HepG2 (cell line): ENCODE results near the gene BBS1. TPM values are rescaled to one million over a fixed set of nuclear protein-coding genes. Genes with fewer than 3 reads are reported as not detected.

Experiments
- CREM ChIP-seq, 2 experiments: sonication (generic) in 1 of 2; formaldehyde crosslinking in 1 of 2; IDR thresholded peaks; 2 replicates each; pipeline versions ENCODE4 v1.4.0 to v1.6.1; 2016 to 2020; ENCODE audit warnings: antibody characterized with exemption in 1 of 2, mild to moderate bottlenecking in 1 of 2, missing genetic modification reagents in 1 of 2
- DPF2 ChIP-seq: sonication (generic); formaldehyde crosslinking; IDR thresholded peaks from 2 replicates; pipeline ENCODE4 v1.4.0; 2020; ENCODE audit warnings: mild to moderate bottlenecking, low read depth, missing genetic modification reagents, borderline replicate concordance
- ETV5 ChIP-seq: IDR thresholded peaks from 2 replicates; pipeline ENCODE4 v1.6.1; 2018; ENCODE audit warnings: missing biosample characterization, missing genetic modification reagents, inconsistent platforms, borderline replicate concordance
- FOXJ3 ChIP-seq: sonication (generic); formaldehyde crosslinking; IDR thresholded peaks from 2 replicates; pipeline ENCODE4 v1.4.0; 2020; ENCODE audit warnings: missing genetic modification reagents, mild to moderate bottlenecking, borderline replicate concordance
- KAT2B ChIP-seq: fragments of 150-350 bp; IDR thresholded peaks from 2 replicates; pipeline ENCODE4 v1.6.1; 2014; ENCODE audit warnings: low read depth, low read length, borderline replicate concordance
- SAP130 ChIP-seq: IDR thresholded peaks from 2 replicates; pipeline ENCODE4 v1.6.1; 2016; ENCODE audit warnings: low read depth
- U2AF2 ChIP-seq: fragments of 200-400 bp; formaldehyde crosslinking; IDR thresholded peaks from 2 replicates; pipeline ENCODE4 v1.6.1; 2017; ENCODE audit warnings: low read depth, mild to moderate bottlenecking, low read length
- ZC3H13 ChIP-seq: sonication (generic); formaldehyde crosslinking; IDR thresholded peaks from 2 replicates; pipeline ENCODE4 v1.8.1; 2023; ENCODE audit warnings: mild to moderate bottlenecking, missing genetic modification reagents, moderate library complexity
- ZNF225 ChIP-seq: sonication (generic); formaldehyde crosslinking; IDR thresholded peaks from 2 replicates; pipeline ENCODE4 v1.4.0; 2020; ENCODE audit warnings: mild to moderate bottlenecking, missing genetic modification reagents
- ZNF816 ChIP-seq: sonication (generic); formaldehyde crosslinking; IDR thresholded peaks from 2 replicates; pipeline ENCODE4 v1.8.0; 2022; ENCODE audit warnings: missing genetic modification reagents, mild to moderate bottlenecking, borderline replicate concordance
- polyA plus RNA-seq, 8 experiments: library from polyadenylated mRNA; depleted of rRNA in 3 of 8; stranded (reverse) in 7 of 8; unstranded in 1 of 8; fragments of >200 nt; fragmentation: Illumina TruSeq in 4 of 8; extraction: Trizol in 4 of 8; gene quantifications; 2 replicates each; pipeline versions ENCODE4 v1.2.1 to v1.2.3, GENCODE V29; 2011 to 2016; ENCODE audit warnings: low read depth in 4 of 8, missing spikeins in 1 of 8, mixed read lengths in 1 of 8; ENCODE audit not compliant: insufficient read depth in 1 of 8
- total RNA-seq, 5 experiments: library from RNA; depleted of rRNA; stranded (reverse); fragments of >200 nt; fragmentation: Illumina TruSeq; extraction: Trizol; gene quantifications; 2 replicates each; pipeline ENCODE4 v1.2.3, GENCODE V29; 2016; ENCODE audit warnings: low read depth in 1 of 5
- TF ChIP-seq, protein P1 (sequence below): sonication (generic); formaldehyde crosslinking; IDR thresholded peaks from 2 replicates; pipeline ENCODE4 v1.4.0; 2020; ENCODE audit warnings: missing genetic modification reagents
- TF ChIP-seq, protein P2 (sequence below): sonication (generic); formaldehyde crosslinking; IDR thresholded peaks from 2 replicates; pipeline ENCODE4 v1.4.0; 2020; ENCODE audit warnings: missing genetic modification reagents
- TF ChIP-seq, protein P3 (sequence below): sonication (generic); formaldehyde crosslinking; IDR thresholded peaks from 2 replicates; pipeline ENCODE4 v1.8.1; 2023; ENCODE audit warnings: missing genetic modification reagents, inconsistent platforms, borderline replicate concordance
- TF ChIP-seq, protein P4 (sequence below): sonication (generic); formaldehyde crosslinking; IDR thresholded peaks from 2 replicates; pipeline ENCODE4 v1.4.0; 2020; ENCODE audit warnings: missing genetic modification reagents
- TF ChIP-seq, protein P5 (sequence below): sonication (generic); formaldehyde crosslinking; IDR thresholded peaks from 2 replicates; pipeline ENCODE4 v1.4.0; 2020; ENCODE audit warnings: low read depth, missing genetic modification reagents

Gene BBS1
- total and polyA plus RNA-seq, 2 of the 13 experiments (the other 11 are each of a cell fraction or from before 2014, with no cell fraction given): 11.7 to 14.1 TPM

DNA sequence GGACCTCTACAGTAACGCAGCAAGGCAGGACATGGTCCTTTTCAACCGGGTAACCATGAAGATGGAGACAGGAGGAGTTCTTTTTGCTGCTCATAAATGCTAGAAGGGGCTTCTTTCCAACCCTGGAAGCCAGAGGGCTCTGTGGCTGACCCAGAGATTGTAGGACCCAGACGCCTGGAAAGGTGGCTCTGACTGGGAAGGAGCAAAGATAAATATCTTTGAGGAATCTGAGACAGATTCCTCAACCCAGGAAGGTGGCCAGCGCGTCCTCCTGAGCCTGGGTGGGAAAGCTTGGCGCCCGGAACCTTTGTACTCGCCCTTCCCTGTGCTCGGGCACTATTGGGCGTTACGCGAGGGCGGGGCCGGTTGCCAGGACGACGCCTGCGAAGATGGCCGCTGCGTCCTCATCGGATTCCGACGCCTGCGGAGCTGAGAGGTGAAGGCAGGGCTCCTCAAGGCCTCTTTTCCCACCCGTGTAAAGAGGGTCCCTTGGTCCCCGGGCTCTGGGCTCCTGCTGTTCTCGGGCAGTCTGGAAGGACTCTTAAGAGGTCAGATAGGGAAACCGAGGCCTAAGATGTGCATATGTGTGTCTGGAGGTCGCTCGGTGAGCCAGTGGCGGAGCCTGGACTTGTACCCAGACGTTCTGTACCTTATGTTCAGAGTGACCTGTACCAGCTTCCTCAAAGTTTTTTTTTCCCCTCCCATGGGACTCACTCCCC lies at the start of gene BBS1 (continued):
- TF ChIP-seq ETV5 (CRISPR knock-in tag): peak; percentile 37; the same call in 1 of the 2 replicates
- no peak for TF ChIP-seq ZC3H13
- peak; percentile 96 for TF ChIP-seq SAP130 (CRISPR knock-in tag)
- TF ChIP-seq ZNF225: 0 out of 2 replicates have a peak, but pooled peaks have one; percentile 38
- TF ChIP-seq, protein P1, sequence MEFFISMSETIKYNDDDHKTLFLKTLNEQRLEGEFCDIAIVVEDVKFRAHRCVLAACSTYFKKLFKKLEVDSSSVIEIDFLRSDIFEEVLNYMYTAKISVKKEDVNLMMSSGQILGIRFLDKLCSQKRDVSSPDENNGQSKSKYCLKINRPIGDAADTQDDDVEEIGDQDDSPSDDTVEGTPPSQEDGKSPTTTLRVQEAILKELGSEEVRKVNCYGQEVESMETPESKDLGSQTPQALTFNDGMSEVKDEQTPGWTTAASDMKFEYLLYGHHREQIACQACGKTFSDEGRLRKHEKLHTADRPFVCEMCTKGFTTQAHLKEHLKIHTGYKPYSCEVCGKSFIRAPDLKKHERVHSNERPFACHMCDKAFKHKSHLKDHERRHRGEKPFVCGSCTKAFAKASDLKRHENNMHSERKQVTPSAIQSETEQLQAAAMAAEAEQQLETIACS: peak; percentile 51; the same call in 1 of the 2 replicates
- TF ChIP-seq, protein P2, sequence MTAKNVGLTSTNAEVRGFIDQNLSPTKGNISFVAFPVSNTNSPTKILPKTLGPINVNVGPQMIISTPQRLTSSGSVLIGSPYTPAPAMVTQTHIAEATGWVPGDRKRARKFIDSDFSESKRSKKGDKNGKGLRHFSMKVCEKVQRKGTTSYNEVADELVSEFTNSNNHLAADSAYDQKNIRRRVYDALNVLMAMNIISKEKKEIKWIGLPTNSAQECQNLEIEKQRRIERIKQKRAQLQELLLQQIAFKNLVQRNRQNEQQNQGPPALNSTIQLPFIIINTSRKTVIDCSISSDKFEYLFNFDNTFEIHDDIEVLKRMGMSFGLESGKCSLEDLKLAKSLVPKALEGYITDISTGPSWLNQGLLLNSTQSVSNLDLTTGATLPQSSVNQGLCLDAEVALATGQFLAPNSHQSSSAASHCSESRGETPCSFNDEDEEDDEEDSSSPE: peak; percentile 54
- TF ChIP-seq, protein P3, sequence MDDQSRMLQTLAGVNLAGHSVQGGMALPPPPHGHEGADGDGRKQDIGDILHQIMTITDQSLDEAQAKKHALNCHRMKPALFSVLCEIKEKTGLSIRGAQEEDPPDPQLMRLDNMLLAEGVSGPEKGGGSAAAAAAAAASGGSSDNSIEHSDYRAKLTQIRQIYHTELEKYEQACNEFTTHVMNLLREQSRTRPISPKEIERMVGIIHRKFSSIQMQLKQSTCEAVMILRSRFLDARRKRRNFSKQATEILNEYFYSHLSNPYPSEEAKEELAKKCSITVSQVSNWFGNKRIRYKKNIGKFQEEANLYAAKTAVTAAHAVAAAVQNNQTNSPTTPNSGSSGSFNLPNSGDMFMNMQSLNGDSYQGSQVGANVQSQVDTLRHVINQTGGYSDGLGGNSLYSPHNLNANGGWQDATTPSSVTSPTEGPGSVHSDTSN: no peak
- TF ChIP-seq DPF2 (CRISPR knock-in tag): no peak
- no peak for TF ChIP-seq KAT2B
- TF ChIP-seq ZNF816 (CRISPR knock-in tag): peak; percentile 79; the same call in 1 of the 2 replicates
- peak; percentile 98 for TF ChIP-seq U2AF2
- TF ChIP-seq CREM (IDR thresholded peaks at IDR 0.05): peak; percentile 28; the same call in 1 of the 2 replicates
- TF ChIP-seq CREM (CRISPR knock-in tag; IDR thresholded peaks at IDR 0.05): no peak
- TF ChIP-seq, protein P4, sequence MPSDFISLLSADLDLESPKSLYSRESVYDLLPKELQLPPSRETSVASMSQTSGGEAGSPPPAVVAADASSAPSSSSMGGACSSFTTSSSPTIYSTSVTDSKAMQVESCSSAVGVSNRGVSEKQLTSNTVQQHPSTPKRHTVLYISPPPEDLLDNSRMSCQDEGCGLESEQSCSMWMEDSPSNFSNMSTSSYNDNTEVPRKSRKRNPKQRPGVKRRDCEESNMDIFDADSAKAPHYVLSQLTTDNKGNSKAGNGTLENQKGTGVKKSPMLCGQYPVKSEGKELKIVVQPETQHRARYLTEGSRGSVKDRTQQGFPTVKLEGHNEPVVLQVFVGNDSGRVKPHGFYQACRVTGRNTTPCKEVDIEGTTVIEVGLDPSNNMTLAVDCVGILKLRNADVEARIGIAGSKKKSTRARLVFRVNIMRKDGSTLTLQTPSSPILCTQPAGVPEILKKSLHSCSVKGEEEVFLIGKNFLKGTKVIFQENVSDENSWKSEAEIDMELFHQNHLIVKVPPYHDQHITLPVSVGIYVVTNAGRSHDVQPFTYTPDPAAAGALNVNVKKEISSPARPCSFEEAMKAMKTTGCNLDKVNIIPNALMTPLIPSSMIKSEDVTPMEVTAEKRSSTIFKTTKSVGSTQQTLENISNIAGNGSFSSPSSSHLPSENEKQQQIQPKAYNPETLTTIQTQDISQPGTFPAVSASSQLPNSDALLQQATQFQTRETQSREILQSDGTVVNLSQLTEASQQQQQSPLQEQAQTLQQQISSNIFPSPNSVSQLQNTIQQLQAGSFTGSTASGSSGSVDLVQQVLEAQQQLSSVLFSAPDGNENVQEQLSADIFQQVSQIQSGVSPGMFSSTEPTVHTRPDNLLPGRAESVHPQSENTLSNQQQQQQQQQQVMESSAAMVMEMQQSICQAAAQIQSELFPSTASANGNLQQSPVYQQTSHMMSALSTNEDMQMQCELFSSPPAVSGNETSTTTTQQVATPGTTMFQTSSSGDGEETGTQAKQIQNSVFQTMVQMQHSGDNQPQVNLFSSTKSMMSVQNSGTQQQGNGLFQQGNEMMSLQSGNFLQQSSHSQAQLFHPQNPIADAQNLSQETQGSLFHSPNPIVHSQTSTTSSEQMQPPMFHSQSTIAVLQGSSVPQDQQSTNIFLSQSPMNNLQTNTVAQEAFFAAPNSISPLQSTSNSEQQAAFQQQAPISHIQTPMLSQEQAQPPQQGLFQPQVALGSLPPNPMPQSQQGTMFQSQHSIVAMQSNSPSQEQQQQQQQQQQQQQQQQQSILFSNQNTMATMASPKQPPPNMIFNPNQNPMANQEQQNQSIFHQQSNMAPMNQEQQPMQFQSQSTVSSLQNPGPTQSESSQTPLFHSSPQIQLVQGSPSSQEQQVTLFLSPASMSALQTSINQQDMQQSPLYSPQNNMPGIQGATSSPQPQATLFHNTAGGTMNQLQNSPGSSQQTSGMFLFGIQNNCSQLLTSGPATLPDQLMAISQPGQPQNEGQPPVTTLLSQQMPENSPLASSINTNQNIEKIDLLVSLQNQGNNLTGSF: peak; percentile 74; the same call in 1 of the 2 replicates
- peak; percentile 39; the same call in 1 of the 2 replicates for TF ChIP-seq FOXJ3 (CRISPR knock-in tag)
- TF ChIP-seq, protein P5, sequence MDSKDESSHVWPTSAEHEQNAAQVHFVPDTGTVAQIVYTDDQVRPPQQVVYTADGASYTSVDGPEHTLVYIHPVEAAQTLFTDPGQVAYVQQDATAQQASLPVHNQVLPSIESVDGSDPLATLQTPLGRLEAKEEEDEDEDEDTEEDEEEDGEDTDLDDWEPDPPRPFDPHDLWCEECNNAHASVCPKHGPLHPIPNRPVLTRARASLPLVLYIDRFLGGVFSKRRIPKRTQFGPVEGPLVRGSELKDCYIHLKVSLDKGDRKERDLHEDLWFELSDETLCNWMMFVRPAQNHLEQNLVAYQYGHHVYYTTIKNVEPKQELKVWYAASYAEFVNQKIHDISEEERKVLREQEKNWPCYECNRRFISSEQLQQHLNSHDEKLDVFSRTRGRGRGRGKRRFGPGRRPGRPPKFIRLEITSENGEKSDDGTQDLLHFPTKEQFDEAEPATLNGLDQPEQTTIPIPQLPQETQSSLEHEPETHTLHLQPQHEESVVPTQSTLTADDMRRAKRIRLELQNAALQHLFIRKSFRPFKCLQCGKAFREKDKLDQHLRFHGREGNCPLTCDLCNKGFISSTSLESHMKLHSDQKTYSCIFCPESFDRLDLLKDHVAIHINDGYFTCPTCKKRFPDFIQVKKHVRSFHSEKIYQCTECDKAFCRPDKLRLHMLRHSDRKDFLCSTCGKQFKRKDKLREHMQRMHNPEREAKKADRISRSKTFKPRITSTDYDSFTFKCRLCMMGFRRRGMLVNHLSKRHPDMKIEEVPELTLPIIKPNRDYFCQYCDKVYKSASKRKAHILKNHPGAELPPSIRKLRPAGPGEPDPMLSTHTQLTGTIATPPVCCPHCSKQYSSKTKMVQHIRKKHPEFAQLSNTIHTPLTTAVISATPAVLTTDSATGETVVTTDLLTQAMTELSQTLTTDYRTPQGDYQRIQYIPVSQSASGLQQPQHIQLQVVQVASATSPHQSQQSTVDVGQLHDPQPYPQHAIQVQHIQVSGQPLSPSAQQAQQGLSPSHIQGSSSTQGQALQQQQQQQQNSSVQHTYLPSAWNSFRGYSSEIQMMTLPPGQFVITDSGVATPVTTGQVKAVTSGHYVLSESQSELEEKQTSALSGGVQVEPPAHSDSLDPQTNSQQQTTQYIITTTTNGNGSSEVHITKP (CRISPR knock-in tag): 0 out of 2 replicates have a peak, but pooled peaks have one; percentile 42
